Mucosa of descending colon (tissue), 3 donors: Measurements from ENCODE around the gene TBC1D19. TPM values are rescaled to one million over a fixed set of nuclear protein-coding genes. Genes with fewer than 3 reads are reported as not detected.

Source experiments
- ATAC-seq: fragments of 200-7000 bp; cut with Tn5 transposase; one replicate; pipeline ENCODE4 v1.9.1; 2020; ENCODE audit warnings: mild to moderate bottlenecking, moderate library complexity
- DNase-seq, 3 donors: peaks; one replicate each; pipeline ENCODE4 v3.0.0-alpha.2; 2020
- H3K36me3 ChIP-seq: fragments of 200-600 bp; one replicate; pipeline ENCODE4 v1.8.0; 2021; ENCODE audit warnings: low read depth, mild to moderate bottlenecking
- H3K4me1 ChIP-seq: fragments of 200-600 bp; one replicate; pipeline ENCODE4 v1.8.0; 2021; ENCODE audit warnings: low read depth, mild to moderate bottlenecking
- H3K4me3 ChIP-seq: fragments of 200-600 bp; one replicate; pipeline ENCODE4 v1.8.0; 2021; ENCODE audit warnings: mild to moderate bottlenecking
- H3K9me3 ChIP-seq: fragments of 200-600 bp; one replicate; pipeline ENCODE4 v1.8.0; 2021; ENCODE audit warnings: mild to moderate bottlenecking
- CTCF ChIP-seq: fragments of 200-600 bp; IDR thresholded peaks from one replicate; pipeline ENCODE4 v1.8.0; 2022; ENCODE audit warnings: antibody characterized with exemption, mild to moderate bottlenecking
- intact Hi-C, 2 donors: fragments of 100-400 bp; cut with DNase I in 1 of 2; cut with micrococcal nuclease in 1 of 2; formaldehyde crosslinking; loops; one replicate each; pipeline versions ENCODE4 v1.11.0 to v1.11.1; 2022; cut with DNase I, micrococcal nuclease
- total RNA-seq, 3 donors: library from RNA; stranded (reverse); fragmentation: NEBNext Ultra II Directional in 2 of 3; extraction: Animal tissue kit (Norgen Biotek cat#: 25700) in 2 of 3; gene quantifications; one replicate each; pipeline versions ENCODE4 v1.2.1 to v1.2.4, GENCODE V29; 2021 to 2023
- donor health status: DM: no; HTN: no; CAD: no; lungs with moderate emphysema.
- donor health status: DM: no; HTN: no; CAD: no.
- donor health status: DM: no; HTN: yes; CAD: no.

TBC1D19 gene
- total RNA-seq, 3 donors from 2014 or later = 3.7 to 11.6 (median 6.8) TPM

DNA sequence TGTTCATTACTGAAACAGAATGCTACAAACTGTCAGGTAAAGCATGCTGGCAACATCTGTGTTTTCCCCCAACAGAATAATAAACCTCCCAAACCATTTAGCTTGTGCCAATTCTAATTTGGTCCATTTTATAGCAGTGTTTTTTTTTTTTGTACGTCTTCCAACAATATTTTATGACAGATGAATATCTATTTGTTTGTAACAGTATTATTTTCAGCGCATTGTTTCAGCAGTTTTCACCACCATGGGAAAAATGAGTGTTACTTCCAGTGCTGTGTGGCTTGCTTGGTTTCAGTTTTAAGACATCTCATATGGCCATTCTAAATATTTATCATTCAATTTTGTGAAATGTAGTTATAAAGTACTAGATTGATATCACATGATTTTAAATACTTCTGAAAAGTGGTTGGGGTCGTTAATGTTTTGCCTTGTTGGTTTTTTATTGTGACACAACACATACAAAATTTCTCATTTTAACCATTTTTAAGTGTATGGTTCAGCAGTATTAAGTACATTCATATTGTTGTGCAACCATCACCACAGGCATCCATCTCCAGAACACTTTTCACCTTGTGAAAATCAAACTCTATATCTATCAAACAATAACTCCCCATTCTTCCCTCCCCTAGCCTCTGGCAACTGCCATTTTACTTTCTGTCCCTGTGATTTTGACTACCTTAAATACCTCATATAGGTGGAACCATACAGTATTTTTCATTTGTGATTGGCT lies 25.6 kb upstream of the TBC1D19 start:
- Histone ChIP-seq H3K4me1 (no peaks in the 10 kb centered on the region), H3K4me3 (no peak overlapping the region), H3K36me3 (no peaks in the 10 kb centered on the region), H3K9me3 (no peaks in the 10 kb centered on the region)
- intact Hi-C loops = no loop called here
- no peak for TF ChIP-seq CTCF
- DNase-seq = no peak
- ATAC-seq = no peak

GRCh38 chr4:26566133-26566532 lies 17.8 kb upstream of the TBC1D19 start:
- intact Hi-C loops = no loop called here
- DNase-seq = no peak
- TF ChIP-seq CTCF = no peak
- no peak for ATAC-seq
- Histone ChIP-seq H3K36me3 (no peaks in the 10 kb centered on the region), H3K9me3 (no peaks in the 10 kb centered on the region), H3K4me1 (no peaks in the 10 kb centered on the region), H3K4me3 (no peak overlapping the region)

- Histone ChIP-seq H3K4me3 (no peak overlapping the region), H3K36me3 (no peaks in the 10 kb centered on the region), H3K4me1 (no peaks in the 10 kb centered on the region), H3K9me3 (no peaks in the 10 kb centered on the region)
- no peak for TF ChIP-seq CTCF
- intact Hi-C loops = no loop called here
- ATAC-seq (no peak), DNase-seq (no peak)
These were observed 15.4 kb upstream of the TBC1D19 start for GRCh38 chr4:26568446-26568994.

GRCh38 chr4:26570596-26570995 lies 13.3 kb upstream of the TBC1D19 start:
- intact Hi-C loops = no loop called here
- Histone ChIP-seq H3K9me3 (no peaks in the 10 kb centered on the region), H3K4me3 (no peak overlapping the region), H3K4me1 (no peaks in the 10 kb centered on the region), H3K36me3 (no peaks in the 10 kb centered on the region)
- ATAC-seq = no peak
- no peak for DNase-seq
- TF ChIP-seq CTCF = no peak

- H3K4me1 ChIP-seq = no peaks in the 10 kb centered on the region
- H3K36me3 ChIP-seq = no peaks in the 10 kb centered on the region
- no peak overlapping the region for H3K4me3 ChIP-seq
- no peak for ATAC-seq
- no peak for TF ChIP-seq CTCF
- intact Hi-C loops = no loop called here
- DNase-seq = no peak
- no peaks in the 10 kb centered on the region for H3K9me3 ChIP-seq
These were observed 10.5 kb upstream of the TBC1D19 start for GRCh38 chr4:26573389-26573794.
